HG03565 (cell line): ENCODE measurements around the gene GPR183.

Source experiments
- ATAC-seq: cut with Tn5 transposase; IDR thresholded peaks from one replicate; pipeline ENCODE4 v1.9.1; 2021; ENCODE audit warnings: mild to moderate bottlenecking, moderate library complexity; ENCODE audit not compliant: unreplicated experiment

GPR183 gene

GRCh38 chr13:99313501-99313900 is 6.3 kb upstream of the GPR183 start:
- no peak for ATAC-seq

GRCh38 chr13:99312493-99312883 is 5.3 kb upstream of the GPR183 start:
- ATAC-seq: no peak

- ATAC-seq: no peak
Measured at GRCh38 chr13:99311748-99312492, 4.7 kb upstream of the GPR183 start.

GRCh38 chr13:99311137-99311536 is 3.9 kb upstream of the GPR183 start:
- ATAC-seq: no peak

- peak; percentile 43 for ATAC-seq
Measured at GRCh38 chr13:99310382-99311031, 3.3 kb upstream of the GPR183 start.

GRCh38 chr13:99308471-99309087 is 1.4 kb upstream of the GPR183 start:
- no peak for ATAC-seq

- peak; percentile 20 for ATAC-seq
Measured at GRCh38 chr13:99307648-99308339, 595 bp upstream of the GPR183 start.

- no peak for ATAC-seq
Measured at GRCh38 chr13:99305566-99305965, 1.6 kb downstream of the GPR183 start.

GRCh38 chr13:99305158-99305557 is 2.0 kb downstream of the GPR183 start:
- ATAC-seq: no peak

GRCh38 chr13:99304541-99304940 is 2.7 kb downstream of the GPR183 start:
- ATAC-seq: no peak

- ATAC-seq: no peak
Measured at GRCh38 chr13:99303863-99304521, 3.2 kb downstream of the GPR183 start.

GRCh38 chr13:99302637-99303505 is 4.3 kb downstream of the GPR183 start:
- ATAC-seq: no peak

GRCh38 chr13:99301913-99302636 is 5.1 kb downstream of the GPR183 start:
- no peak for ATAC-seq

- ATAC-seq: no peak
Measured at GRCh38 chr13:99301056-99301838, 6.0 kb downstream of the GPR183 start.

- no peak for ATAC-seq
Measured at GRCh38 chr13:99299920-99300341, 7.3 kb downstream of the GPR183 start.

GRCh38 chr13:99299256-99299919 is 7.8 kb downstream of the GPR183 start:
- ATAC-seq: no peak

- no peak for ATAC-seq
Measured at GRCh38 chr13:99298056-99298455, 9.1 kb downstream of the GPR183 start.

- no peak for ATAC-seq
Measured at GRCh38 chr13:99297331-99297730, 9.9 kb downstream of the GPR183 start.
